Measurements from ENCODE around the gene RPL10. TPM values are rescaled to one million over a fixed set of nuclear protein-coding genes. Genes with fewer than 3 reads are reported as not detected.

Gene RPL10
- total and polyA plus RNA-seq, 9 of the 15 experiments (the other 6 are each of a cell fraction or from before 2014, with no cell fraction given): 3,774 to 7,600 (median 5,014) TPM

- TF ChIP-seq NFRKB (IDR thresholded peaks at IDR 0.05; ENCODE audit: low read depth) (no peak), ARID1B (IDR thresholded peaks at IDR 0.05) (no peak), ZNF23 (CRISPR knock-in tag; IDR thresholded peaks at IDR 0.05) (no peak), PHF8 (IDR thresholded peaks at IDR 0.05; ENCODE audit: borderline replicate concordance, low read length) (peak; percentile 52; the same call in 1 of the 2 replicates), SMAD2 (IDR thresholded peaks at IDR 0.05; ENCODE audit: low read depth, low read length) (no peak)
Observed at GRCh38 chrX:154443992-154444754, 46.0 kb downstream of the RPL10 start, which contains the start of gene FAM50A (continued).

GRCh38 chrX:154444755-154445246 is 46.6 kb downstream of the RPL10 start:
- no peaks in the 10 kb centered on the region for H3K27me3 ChIP-seq (ENCODE audit: control insufficient read depth in 2 of 2, insufficient read depth in 2 of 2, low read length in 2 of 2)
- 0 out of 2 replicates have a peak overlapping the region, but pooled peaks have one; percentile 77 for H2AFZ ChIP-seq (ENCODE audit: low read depth, low read length)
- H3K9me3 ChIP-seq (replicated peaks; ENCODE audit: control insufficient read depth, insufficient read depth, low read depth, low read length): no peaks in the 10 kb centered on the region
- peak overlapping the region; percentile 89 to 97 for H3K9ac ChIP-seq (ENCODE audit: insufficient read depth in 1 of 2, low read depth in 2 of 2, low read length in 2 of 2)
- WGBS (ENCODE audit: insufficient coverage, low coverage, missing lambda C conversion rate): 27% methylated on average over 10 of the region's 13 CpGs
- BruUV-seq (replicated peaks): no TSS peak
- peak overlapping the region; percentile 76 for H3K4me3 ChIP-seq
- peak overlapping the region; percentile 80 for H3K27ac ChIP-seq (ENCODE audit: extremely low read depth, low read depth, low read length)
- peak; percentile 60 for ATAC-seq
- ChIA-PET CTCF (ENCODE audit: low intra/inter-chr PET ratio) (no interaction called here), POLR2A (interaction anchor here (0.7 to 1.7 kb wide), 5 partner anchors 12 to 47 kb away, joined by 3 to 10 read pairs (median 4); partner anchors contain the start of genes DNASE1L1, PLXNA3, RPL10 and SLC10A3)
- H4K20me1 ChIP-seq (replicated peaks; ENCODE audit: control insufficient read depth, insufficient read depth, low read length): no peaks in the 10 kb centered on the region
- no peak for FAIRE-seq
- in situ Hi-C loops (cut with MboI): no loop called here
- peaks cover 18% of the 10 kb centered on the region for H3K79me2 ChIP-seq (ENCODE audit: control insufficient read depth, insufficient read depth, low read length)
- peaks cover 65% of the 10 kb centered on the region; the same call in 2 of the 3 replicates for H3K36me3 ChIP-seq (ENCODE audit: control insufficient read depth, insufficient read depth, low read length)
- peaks cover 9 to 36% of the 10 kb centered on the region in 2 experiments; a peak in 4 of 5 replicates for H3K4me1 ChIP-seq (replicated peaks in 1 of 2; ENCODE audit: control insufficient read depth in 2 of 2, insufficient read depth in 2 of 2, low read length in 2 of 2)
- no peaks in the 10 kb centered on the region for H3K9me1 ChIP-seq (ENCODE audit: control insufficient read depth, insufficient read depth, low read length)
- intact Hi-C loops (cut with micrococcal nuclease): no loop called here
- DNase-seq (ENCODE audit: extremely low read depth in 1 of 4, low spot score in 3 of 4): peak in 1 of 4 experiments; percentile 29
- H3K4me2 ChIP-seq (ENCODE audit: insufficient read depth, low read length): peak overlapping the region; percentile 78
- TF ChIP-seq RFX7 (CRISPR knock-in tag; IDR thresholded peaks at IDR 0.05) (no peak), DNMT1 (IDR thresholded peaks at IDR 0.05) (no peak), CEBPG (CRISPR knock-in tag; IDR thresholded peaks at IDR 0.05) (no peak), CEBPG (tag; conservative IDR thresholded peaks at IDR 0.05 in 1 of 2, IDR thresholded peaks at IDR 0.05 in 1 of 2) (no peak), CBX1 (IDR thresholded peaks at IDR 0.05; ENCODE audit: low read depth) (no peak), ZNF740 (CRISPR knock-in tag; IDR thresholded peaks at IDR 0.05) (0 out of 2 replicates have a peak, but pooled peaks have one; percentile 15), ZNF740 (tag; IDR thresholded peaks at IDR 0.05) (no peak), ZNF263 (CRISPR knock-in tag; IDR thresholded peaks at IDR 0.05; ENCODE audit: borderline replicate concordance) (0 out of 2 replicates have a peak, but pooled peaks have one; percentile 15)

Data from K562 (cell line).